ENCODE data around the gene MAPKAP1.

MAPKAP1 gene

GRCh38 chr9:125593581-125594222, 113.3 kb downstream of the MAPKAP1 start:
- Histone ChIP-seq H3K9me3 (replicated peaks in 1 of 11) (no peaks in the 10 kb centered on the region), H3K27ac (no peak overlapping the region), H4K20me1 (peaks cover 0 to 61% (median 23%) of the 10 kb centered on the region in 11 experiments; a peak in 11 of 22 replicates), H3K4me3 (no peak overlapping the region), H3K36me3 (peaks cover 0 to 17% (median 9%) of the 10 kb centered on the region in 11 experiments; a peak in 9 of 22 replicates), H3K27me3 (no peaks in the 10 kb centered on the region), H3K4me2 (peak overlapping the region in 1 of 11 experiments; percentile 1; a peak in 1 of 22 replicates), H3K9ac (no peak overlapping the region), H3K4me1 (peaks cover 0 to 14% (median 0%) of the 10 kb centered on the region in 10 experiments; a peak in 3 of 20 replicates)
- no peak for TF ChIP-seq Cebpa-rat (IDR thresholded peaks at IDR 0.05)

DNA sequence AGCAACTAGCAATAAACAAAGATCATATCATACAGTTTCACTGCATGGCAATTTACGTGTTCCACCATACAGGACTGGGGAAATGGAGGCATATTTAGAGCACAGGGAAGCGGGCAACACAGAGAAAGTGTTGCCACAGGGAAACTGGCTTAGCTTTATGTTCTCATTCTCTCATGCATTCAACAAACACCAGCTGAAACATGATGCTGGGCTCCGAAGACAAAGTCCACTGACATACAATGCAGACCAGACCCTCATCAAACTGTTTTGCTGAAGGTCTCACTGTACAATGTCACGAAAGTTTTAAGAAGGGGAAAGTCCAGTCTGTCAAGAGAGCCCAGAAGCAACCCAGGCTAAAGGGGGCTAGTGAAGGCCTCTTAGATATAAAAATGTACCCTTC, 115.1 kb downstream of the MAPKAP1 start:
- Histone ChIP-seq H3K9me3 (replicated peaks in 1 of 11) (no peaks in the 10 kb centered on the region), H3K4me3 (no peak overlapping the region), H3K36me3 (peaks cover 0 to 19% (median 9%) of the 10 kb centered on the region in 11 experiments; a peak in 9 of 22 replicates), H3K27me3 (no peaks in the 10 kb centered on the region), H3K27ac (no peak overlapping the region), H3K4me1 (peaks cover 0 to 14% (median 0%) of the 10 kb centered on the region in 10 experiments; a peak in 3 of 20 replicates), H4K20me1 (peaks cover 0 to 65% (median 25%) of the 10 kb centered on the region in 11 experiments; a peak in 11 of 22 replicates), H3K9ac (no peak overlapping the region), H3K4me2 (no peak overlapping the region)
- TF ChIP-seq Cebpa-rat (IDR thresholded peaks at IDR 0.05): no peak

DNA sequence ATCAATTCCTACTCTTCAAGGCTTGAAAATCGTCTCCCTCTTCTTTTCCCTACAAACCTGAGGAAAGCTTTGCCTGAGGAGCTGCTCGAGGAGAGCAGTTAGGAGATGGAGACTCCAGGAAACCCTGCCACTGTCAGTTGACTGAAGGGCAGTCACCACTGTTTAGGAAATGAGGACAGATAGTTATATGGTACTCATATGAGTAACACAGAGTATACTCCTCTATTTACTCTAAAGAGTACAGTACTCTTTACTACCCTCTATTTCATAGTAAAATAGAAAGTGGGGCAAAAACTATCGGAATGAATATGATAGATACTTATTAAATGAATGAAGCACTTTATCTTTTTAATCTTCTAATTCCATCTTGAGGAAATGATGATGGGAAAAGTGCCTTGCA, 115.8 kb downstream of the MAPKAP1 start:
- Histone ChIP-seq H3K4me1 (peaks cover 0 to 14% (median 0%) of the 10 kb centered on the region in 10 experiments; a peak in 3 of 20 replicates), H3K27me3 (no peaks in the 10 kb centered on the region), H4K20me1 (peaks cover 0 to 70% (median 28%) of the 10 kb centered on the region in 11 experiments; a peak in 12 of 22 replicates), H3K9ac (no peak overlapping the region), H3K4me3 (no peak overlapping the region), H3K36me3 (peaks cover 0 to 18% (median 6%) of the 10 kb centered on the region in 11 experiments; a peak in 9 of 22 replicates), H3K27ac (no peak overlapping the region), H3K4me2 (no peak overlapping the region), H3K9me3 (replicated peaks in 1 of 11) (no peaks in the 10 kb centered on the region)
- no peak for TF ChIP-seq Cebpa-rat (IDR thresholded peaks at IDR 0.05)

DNA sequence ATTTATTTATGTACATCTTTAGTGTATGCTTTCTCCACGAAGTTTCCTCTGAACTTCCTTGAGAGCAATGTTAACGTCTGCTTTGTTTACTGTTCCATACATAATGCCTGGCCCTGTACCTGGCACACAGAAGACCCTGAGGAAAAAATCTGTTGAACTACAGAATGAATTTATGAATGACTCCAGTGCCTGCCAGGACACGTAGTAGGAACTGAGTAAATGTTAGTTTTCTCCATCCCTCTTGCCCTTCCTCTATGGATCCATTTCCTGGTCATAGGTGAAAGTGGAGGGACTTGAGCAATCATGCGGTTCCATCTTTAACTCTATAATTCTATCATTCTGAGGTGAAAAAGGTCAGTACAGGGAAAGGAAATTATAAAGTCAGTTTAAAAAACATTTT, 117.7 kb downstream of the MAPKAP1 start:
- H3K27me3 ChIP-seq: no peaks in the 10 kb centered on the region
- no peaks in the 10 kb centered on the region for H3K9me3 ChIP-seq (replicated peaks in 1 of 11)
- peaks cover 0 to 13% (median 0%) of the 10 kb centered on the region in 10 experiments; a peak in 3 of 20 replicates for H3K4me1 ChIP-seq
- H3K9ac ChIP-seq: no peak overlapping the region
- no peak overlapping the region for H3K4me3 ChIP-seq
- H3K4me2 ChIP-seq: no peak overlapping the region
- H4K20me1 ChIP-seq: peaks cover 0 to 72% (median 41%) of the 10 kb centered on the region in 11 experiments; a peak in 14 of 22 replicates
- no peak overlapping the region for H3K27ac ChIP-seq
- no peak for TF ChIP-seq Cebpa-rat (IDR thresholded peaks at IDR 0.05)
- H3K36me3 ChIP-seq: peaks cover 10 to 28% (median 17%) of the 10 kb centered on the region in 11 experiments

DNA sequence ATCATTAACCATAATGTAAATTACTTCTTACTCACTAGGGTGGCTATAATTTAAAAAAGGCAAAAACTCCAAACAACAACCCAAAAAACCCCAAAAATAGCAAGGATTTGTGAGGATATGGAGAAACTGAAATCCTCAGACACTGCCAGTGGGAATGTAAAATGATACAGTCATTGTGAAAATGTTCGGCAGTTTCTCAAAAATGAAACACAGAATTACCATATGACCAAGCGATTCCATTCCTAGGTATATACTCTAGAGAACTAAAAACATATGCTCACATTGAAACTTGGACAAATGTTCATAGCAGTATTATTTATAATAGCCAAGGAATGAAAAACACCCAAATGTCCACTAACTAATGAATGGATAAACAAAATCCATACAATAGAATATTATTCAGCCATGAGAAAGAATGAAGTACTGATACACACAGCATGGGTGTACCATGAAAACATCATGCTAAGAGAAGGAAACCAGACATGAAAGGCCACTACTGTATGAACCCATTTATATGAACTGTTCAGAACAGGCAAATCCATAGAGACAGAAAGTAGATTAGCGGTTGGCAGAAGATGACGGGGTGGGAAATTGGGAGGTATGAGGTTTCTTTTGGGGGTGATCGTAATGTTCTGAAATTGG, 119.1 kb downstream of the MAPKAP1 start:
- Histone ChIP-seq H3K36me3 (peaks cover 14 to 42% (median 28%) of the 10 kb centered on the region in 11 experiments), H3K4me3 (no peak overlapping the region), H4K20me1 (peaks cover 0 to 64% (median 37%) of the 10 kb centered on the region in 11 experiments; a peak in 14 of 22 replicates), H3K27me3 (no peaks in the 10 kb centered on the region), H3K9ac (no peak overlapping the region), H3K27ac (no peak overlapping the region), H3K9me3 (replicated peaks in 1 of 11) (no peaks in the 10 kb centered on the region), H3K4me1 (no peaks in the 10 kb centered on the region), H3K4me2 (no peak overlapping the region)
- TF ChIP-seq Cebpa-rat (IDR thresholded peaks at IDR 0.05): no peak

GRCh38 chr9:125586172-125586511, 120.9 kb downstream of the MAPKAP1 start:
- no peaks in the 10 kb centered on the region for H3K27me3 ChIP-seq
- peaks cover 21 to 60% (median 42%) of the 10 kb centered on the region in 11 experiments for H3K36me3 ChIP-seq
- peaks cover 0 to 61% (median 31%) of the 10 kb centered on the region in 11 experiments; a peak in 14 of 22 replicates for H4K20me1 ChIP-seq
- H3K9ac ChIP-seq: no peak overlapping the region
- no peaks in the 10 kb centered on the region for H3K4me1 ChIP-seq
- H3K4me3 ChIP-seq: no peak overlapping the region
- H3K27ac ChIP-seq: no peak overlapping the region
- no peak overlapping the region for H3K4me2 ChIP-seq
- TF ChIP-seq Cebpa-rat (IDR thresholded peaks at IDR 0.05): no peak
- 0 out of 22 replicates have a peak, but pooled peaks cover 0 to 4% (median 0%) of the 10 kb centered on the region in 11 experiments for H3K9me3 ChIP-seq (replicated peaks in 1 of 11)

DNA sequence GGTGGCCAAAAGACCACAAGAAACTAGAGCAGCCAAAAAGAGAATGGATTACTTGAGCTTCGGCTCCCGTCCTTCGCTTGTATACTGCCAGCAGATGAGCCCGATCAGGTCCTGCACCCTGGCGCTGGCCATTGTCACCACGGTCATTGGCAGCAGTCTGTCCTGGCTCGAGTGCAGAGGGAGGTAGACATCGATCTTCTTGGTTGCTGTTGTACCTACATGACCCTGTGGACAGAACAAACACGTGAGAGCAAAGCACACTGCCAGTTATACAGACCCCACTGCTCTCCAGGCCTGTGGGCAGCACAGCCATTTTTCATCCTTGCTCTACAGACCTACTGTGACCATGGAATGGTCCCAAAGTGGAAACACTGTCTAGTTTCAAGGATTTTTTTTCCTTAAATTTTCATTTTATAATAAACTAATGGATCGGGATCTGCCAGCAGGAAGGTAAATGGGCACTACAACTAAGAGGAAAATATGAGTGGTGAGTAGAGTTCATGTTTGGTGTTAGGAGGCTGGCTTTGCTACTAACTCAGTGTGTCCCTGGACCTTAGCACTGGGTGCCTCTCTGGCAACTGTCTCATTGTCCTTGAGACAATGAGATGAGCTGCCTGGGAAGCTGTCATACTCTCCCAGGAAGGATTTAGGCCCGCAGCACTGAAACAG, 121.4 kb downstream of the MAPKAP1 start:
- H3K4me3 ChIP-seq: no peak overlapping the region
- no peaks in the 10 kb centered on the region for H3K4me1 ChIP-seq
- no peaks in the 10 kb centered on the region for H3K27me3 ChIP-seq
- TF ChIP-seq Cebpa-rat (IDR thresholded peaks at IDR 0.05): no peak
- H4K20me1 ChIP-seq: peaks cover 0 to 56% (median 30%) of the 10 kb centered on the region in 11 experiments; a peak in 14 of 22 replicates
- H3K9ac ChIP-seq: no peak overlapping the region
- H3K9me3 ChIP-seq (replicated peaks in 1 of 11): peaks cover 0 to 9% (median 3%) of the 10 kb centered on the region in 11 experiments; a peak in 3 of 22 replicates
- no peak overlapping the region for H3K4me2 ChIP-seq
- no peak overlapping the region for H3K27ac ChIP-seq
- peaks cover 26 to 65% (median 47%) of the 10 kb centered on the region in 11 experiments for H3K36me3 ChIP-seq

DNA sequence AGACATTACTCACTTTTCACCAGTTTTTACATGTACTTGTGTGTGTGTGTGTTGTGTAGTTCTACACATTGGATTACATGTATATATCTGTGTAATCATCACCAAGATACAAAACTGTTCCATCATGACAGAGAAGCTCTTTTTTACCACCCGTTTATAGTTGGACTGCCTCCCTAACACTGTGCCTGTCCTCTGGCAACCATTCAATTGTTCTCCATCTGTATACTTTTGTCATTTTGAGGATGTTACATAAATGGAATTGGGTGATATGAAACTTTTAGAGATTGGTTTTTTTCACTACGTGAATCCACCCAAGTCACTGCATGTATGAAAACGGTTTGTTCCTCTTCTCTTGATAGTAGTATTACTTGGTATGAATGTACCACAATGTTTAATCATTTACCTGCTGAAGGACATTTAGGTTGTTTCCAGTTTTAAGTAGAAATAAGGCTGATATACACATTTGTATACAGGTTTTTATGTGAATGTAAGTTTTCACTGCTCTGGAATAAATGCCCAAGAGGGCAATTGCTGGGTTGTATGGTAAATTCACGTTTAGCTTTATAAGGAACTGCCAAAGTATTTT, 126.2 kb downstream of the MAPKAP1 start:
- Histone ChIP-seq H3K27ac (no peak overlapping the region), H3K9ac (no peak overlapping the region), H3K4me1 (no peaks in the 10 kb centered on the region), H3K27me3 (no peaks in the 10 kb centered on the region), H3K4me3 (no peak overlapping the region), H3K4me2 (no peak overlapping the region), H4K20me1 (peaks cover 0 to 9% (median under 1%) of the 10 kb centered on the region in 11 experiments; a peak in 10 of 22 replicates), H3K36me3 (peaks cover 45 to 79% (median 64%) of the 10 kb centered on the region in 11 experiments), H3K9me3 (replicated peaks in 1 of 11) (peaks cover 25 to 44% (median 34%) of the 10 kb centered on the region in 11 experiments; a peak in 21 of 22 replicates)
- TF ChIP-seq Cebpa-rat (IDR thresholded peaks at IDR 0.05): no peak
